Calu3 (cell line): ENCODE measurements around the gene RNF207. TPM values are rescaled to one million over a fixed set of nuclear protein-coding genes. Genes with fewer than 3 reads are reported as not detected.

ENCODE experiments used
- BruUV-seq: library from RNA; stranded (reverse); fragments of 400-500 nt; replicated peaks from 2 replicates; lab custom pipeline; 2021; lab: Mats Ljungman, UMichigan
- CTCF ChIA-PET: fragments of 300-600 bp; sonication (Branson Sonifier 250); formaldehyde crosslinking; loops from one replicate; lab custom pipeline; 2022; ENCODE audit warnings: antibody characterized with exemption; lab: Charles Lee
- DNase-seq: peaks from one replicate; pipeline ENCODE4 v3.0.0; 2022
- H3K27ac Mint-ChIP-seq: one replicate; pipeline ENCODE4 v1.8.0; 2022; ENCODE audit warnings: mixed read lengths; ENCODE audit not compliant: unreplicated experiment
- H3K27me3 Mint-ChIP-seq: one replicate; pipeline ENCODE4 v1.8.0; 2022; ENCODE audit warnings: mixed read lengths; ENCODE audit not compliant: unreplicated experiment
- H3K36me3 Mint-ChIP-seq: one replicate; pipeline ENCODE4 v1.8.0; 2022; ENCODE audit warnings: mild to moderate bottlenecking, moderate library complexity, mixed read lengths; ENCODE audit not compliant: insufficient read depth, unreplicated experiment
- H3K4me1 Mint-ChIP-seq: one replicate; pipeline ENCODE4 v1.8.0; 2022; ENCODE audit warnings: mild to moderate bottlenecking, low read depth, mixed read lengths; ENCODE audit not compliant: unreplicated experiment
- H3K4me3 Mint-ChIP-seq: one replicate; pipeline ENCODE4 v1.8.0; 2022; ENCODE audit warnings: mild to moderate bottlenecking, low read depth, moderate library complexity, mixed read lengths; ENCODE audit not compliant: unreplicated experiment
- H3K9me3 Mint-ChIP-seq: one replicate; pipeline ENCODE4 v1.8.0; 2022; ENCODE audit warnings: low read depth, mixed read lengths; ENCODE audit not compliant: unreplicated experiment
- CTCF ChIP-seq: fragments of 200-600 bp; IDR thresholded peaks from one replicate; pipeline ENCODE4 v1.8.0; 2022; ENCODE audit warnings: antibody characterized with exemption; ENCODE audit not compliant: unreplicated experiment
- intact Hi-C: fragments of 100-400 bp; cut with micrococcal nuclease; formaldehyde crosslinking; loops from one replicate; pipeline ENCODE4 v1.10.0; 2022; ENCODE audit not compliant: unreplicated experiment
- total RNA-seq: library from RNA; stranded (reverse); gene quantifications from 2 replicates; pipeline ENCODE4 v1.2.3, GENCODE V29; 2022

RNF207 gene
- total RNA-seq, 1 experiment from 2014 or later: 160 TPM

DNA sequence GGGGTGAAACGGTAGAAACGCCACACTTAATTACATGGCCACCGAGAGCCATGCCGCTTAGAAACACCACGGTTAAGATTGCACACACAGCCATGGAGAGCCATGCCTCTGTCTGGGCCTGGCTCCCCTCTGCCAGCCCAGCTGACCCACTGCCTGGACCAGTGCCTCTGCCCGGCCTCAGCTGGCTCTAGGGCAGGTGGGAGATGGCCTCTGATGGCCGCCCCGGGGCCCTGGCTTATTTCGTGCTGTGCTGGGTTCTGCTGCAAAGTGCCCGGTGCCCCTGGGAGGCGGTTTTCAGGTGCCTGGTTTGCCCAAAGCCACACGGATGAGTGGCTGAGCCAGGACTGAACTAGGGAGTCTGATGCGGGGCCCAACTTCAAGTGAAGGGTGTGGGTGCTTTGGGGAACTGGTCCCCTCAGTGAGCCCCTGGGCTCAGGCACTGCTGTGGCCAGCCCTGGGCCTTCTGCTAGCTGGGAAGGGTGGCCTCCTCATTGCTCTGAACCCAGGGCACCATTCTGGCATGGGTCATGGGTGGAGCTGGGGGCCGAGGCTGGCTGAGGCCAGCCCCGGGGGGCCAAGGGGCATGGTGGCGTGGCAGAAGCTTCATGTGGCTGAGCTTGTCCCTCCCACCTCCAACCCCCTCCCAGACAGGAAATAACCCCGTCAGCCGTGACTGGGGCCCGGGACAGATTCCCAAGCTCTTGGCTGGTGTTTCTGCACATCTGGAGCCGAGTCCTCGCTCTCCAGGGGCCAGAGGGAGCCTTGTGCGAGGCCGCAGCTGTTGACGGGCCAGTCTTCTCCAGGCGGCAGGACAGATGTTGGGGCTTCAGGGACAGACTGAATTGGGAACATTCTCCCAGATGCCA lies 56.9 kb downstream of the RNF207 start:
- peaks cover 5% of the 10 kb centered on the region for H3K36me3 Mint-ChIP-seq
- no peaks in the 10 kb centered on the region for H3K27me3 Mint-ChIP-seq
- TF ChIP-seq CTCF: no peak
- no peak overlapping the region for H3K4me3 Mint-ChIP-seq
- no peaks in the 10 kb centered on the region for H3K9me3 Mint-ChIP-seq
- DNase-seq: no peak
- no TSS peak for BruUV-seq
- no peaks in the 10 kb centered on the region for H3K4me1 Mint-ChIP-seq
- CTCF ChIA-PET: interaction anchor here (0.6 kb wide), 1 partner anchor 351 kb away, joined by 3 read pairs; the partner anchor contains the start of gene PHF13
- H3K27ac Mint-ChIP-seq: no peak overlapping the region
- intact Hi-C loops: no loop called here

- Mint-ChIP-seq H3K4me3 (no peak overlapping the region), H3K9me3 (no peaks in the 10 kb centered on the region), H3K27me3 (no peaks in the 10 kb centered on the region), H3K4me1 (no peaks in the 10 kb centered on the region), H3K27ac (no peak overlapping the region), H3K36me3 (peaks cover 5% of the 10 kb centered on the region)
- BruUV-seq: no TSS peak
- no peak for DNase-seq
- CTCF ChIA-PET: no interaction called here
- no peak for TF ChIP-seq CTCF
- intact Hi-C loops: no loop called here
Observed at GRCh38 chr1:6263716-6264115, 57.8 kb downstream of the RNF207 start.

- Mint-ChIP-seq H3K9me3 (no peaks in the 10 kb centered on the region), H3K4me1 (no peaks in the 10 kb centered on the region), H3K36me3 (no peaks in the 10 kb centered on the region), H3K27ac (no peak overlapping the region), H3K27me3 (no peaks in the 10 kb centered on the region), H3K4me3 (no peak overlapping the region)
- TF ChIP-seq CTCF: no peak
- DNase-seq: no peak
- CTCF ChIA-PET: no interaction called here
- no TSS peak for BruUV-seq
- intact Hi-C loops: no loop called here
Observed at GRCh38 chr1:6265151-6265550, 59.2 kb downstream of the RNF207 start.

DNA sequence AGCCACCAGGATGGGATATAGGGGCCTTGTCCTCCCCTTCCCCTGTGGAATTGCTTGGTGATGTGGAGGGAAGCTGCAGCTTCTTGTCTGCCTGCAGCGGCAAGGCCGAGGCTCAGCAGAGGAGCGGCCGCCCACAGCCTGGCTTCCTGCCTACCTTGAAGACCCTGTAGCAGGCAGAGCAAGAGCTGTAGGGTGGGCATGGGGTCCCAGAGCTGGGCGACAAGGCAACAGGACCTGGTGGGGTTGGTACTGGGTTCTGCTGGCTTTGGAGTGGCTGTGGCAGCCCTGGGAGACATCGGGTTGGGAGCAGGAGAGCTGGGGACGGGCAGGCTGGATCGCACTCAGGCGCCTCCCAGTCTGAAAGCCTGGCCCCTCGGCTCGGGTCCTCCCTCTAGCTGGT lies 60.7 kb downstream of the RNF207 start:
- Mint-ChIP-seq H3K27me3 (no peaks in the 10 kb centered on the region), H3K27ac (no peak overlapping the region), H3K36me3 (no peaks in the 10 kb centered on the region), H3K4me1 (no peaks in the 10 kb centered on the region), H3K9me3 (no peaks in the 10 kb centered on the region), H3K4me3 (no peak overlapping the region)
- CTCF ChIA-PET: no interaction called here
- no TSS peak for BruUV-seq
- DNase-seq: no peak
- TF ChIP-seq CTCF: no peak
- intact Hi-C loops: no loop called here
